Measurements from ENCODE around the gene IQCH.
"Not testable (repeated sequence)": the region's sequence is repeated elsewhere in the genome, so short reads cannot be mapped to it uniquely, and the experiment has no call there.

DNA sequence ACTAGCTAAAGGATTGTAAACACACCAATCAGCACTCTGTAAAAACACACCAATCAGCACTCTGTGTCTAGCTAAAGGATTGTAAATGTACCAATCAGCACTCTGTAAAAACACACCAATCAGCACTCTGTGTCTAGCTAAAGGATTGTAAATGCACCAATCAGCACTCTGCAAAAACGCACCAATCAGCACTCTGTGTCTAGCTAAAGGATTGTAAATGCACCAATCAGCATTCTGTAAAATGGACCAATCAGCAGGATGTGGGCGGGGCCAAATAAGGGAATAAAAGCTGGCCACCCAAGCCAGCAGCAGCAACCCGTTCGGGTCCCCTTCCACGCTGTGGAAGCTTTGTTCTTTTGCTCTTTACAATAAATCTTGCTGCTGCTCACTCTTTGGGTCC, 8.0 kb upstream of the IQCH start:
- TF ChIP-seq, protein P1, sequence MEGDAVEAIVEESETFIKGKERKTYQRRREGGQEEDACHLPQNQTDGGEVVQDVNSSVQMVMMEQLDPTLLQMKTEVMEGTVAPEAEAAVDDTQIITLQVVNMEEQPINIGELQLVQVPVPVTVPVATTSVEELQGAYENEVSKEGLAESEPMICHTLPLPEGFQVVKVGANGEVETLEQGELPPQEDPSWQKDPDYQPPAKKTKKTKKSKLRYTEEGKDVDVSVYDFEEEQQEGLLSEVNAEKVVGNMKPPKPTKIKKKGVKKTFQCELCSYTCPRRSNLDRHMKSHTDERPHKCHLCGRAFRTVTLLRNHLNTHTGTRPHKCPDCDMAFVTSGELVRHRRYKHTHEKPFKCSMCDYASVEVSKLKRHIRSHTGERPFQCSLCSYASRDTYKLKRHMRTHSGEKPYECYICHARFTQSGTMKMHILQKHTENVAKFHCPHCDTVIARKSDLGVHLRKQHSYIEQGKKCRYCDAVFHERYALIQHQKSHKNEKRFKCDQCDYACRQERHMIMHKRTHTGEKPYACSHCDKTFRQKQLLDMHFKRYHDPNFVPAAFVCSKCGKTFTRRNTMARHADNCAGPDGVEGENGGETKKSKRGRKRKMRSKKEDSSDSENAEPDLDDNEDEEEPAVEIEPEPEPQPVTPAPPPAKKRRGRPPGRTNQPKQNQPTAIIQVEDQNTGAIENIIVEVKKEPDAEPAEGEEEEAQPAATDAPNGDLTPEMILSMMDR (conservative IDR thresholded peaks at IDR 0.05 in 1 of 2, IDR thresholded peaks at IDR 0.05 in 1 of 2; ENCODE audit: low read depth in 1 of 2, low read length in 2 of 2), result not testable (repeated sequence)
- not testable (repeated sequence) for TF ChIP-seq EZH2 (IDR thresholded peaks at IDR 0.05; ENCODE audit: low read length, missing control alignments)
